Vagina (tissue), 2 donors: ENCODE results near the gene P2RY8.
"Not testable (repeated sequence)": the region's sequence is repeated elsewhere in the genome, so short reads cannot be mapped to it uniquely, and the experiment has no call there.

Experiments
- POLR2A ChIP-seq, 2 donors: fragments of 450-650 bp; IDR thresholded peaks; one replicate each; pipeline ENCODE4 v1.6.1; 2017; ENCODE audit warnings: antibody characterized with exemption in 2 of 2, mild to moderate bottlenecking in 2 of 2, moderate library complexity in 2 of 2
- POLR2AphosphoS5 ChIP-seq, 2 donors: sonication (generic); formaldehyde crosslinking; IDR thresholded peaks; one replicate each; pipeline ENCODE4 v1.9.0; 2017; ENCODE audit warnings: antibody characterized with exemption in 2 of 2, mild to moderate bottlenecking in 2 of 2, low read depth in 1 of 2; ENCODE audit not compliant: insufficient read depth in 1 of 2
- TF ChIP-seq, protein P1 (sequence below), 3 experiments: fragments of 450-650 bp in 2 of 3; fragments of 200-600 bp in 1 of 3; sonication (generic) in 1 of 3; IDR thresholded peaks; one replicate each; pipeline ENCODE4 v1.5.1; 2017 to 2019; ENCODE audit warnings: antibody characterized with exemption in 3 of 3, mild to moderate bottlenecking in 2 of 3, moderate library complexity in 2 of 3

DNA sequence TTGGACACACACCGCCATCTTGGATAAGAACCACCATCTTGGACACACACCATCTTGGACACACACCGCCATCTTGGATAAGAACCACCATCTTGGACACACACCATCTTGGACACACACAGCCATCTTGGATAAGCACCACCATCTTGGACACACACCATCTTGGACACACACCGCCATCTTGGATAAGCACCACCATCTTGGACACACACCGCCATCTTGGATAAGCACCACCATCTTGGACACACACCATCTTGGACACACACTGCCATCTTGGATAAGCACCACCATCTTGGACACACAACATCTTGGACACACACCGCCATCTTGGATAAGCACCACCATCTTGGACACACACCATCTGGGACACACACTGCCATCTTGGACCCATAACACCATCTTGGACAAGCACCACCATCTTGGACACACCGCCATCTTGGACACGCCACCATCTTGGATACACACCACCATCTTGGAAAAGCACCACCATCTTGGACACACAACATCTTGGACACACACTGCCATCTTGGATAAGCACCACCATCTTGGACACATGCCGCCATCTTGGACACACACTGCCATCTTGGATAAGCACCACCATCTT lies 88.9 kb downstream of the P2RY8 start:
- TF ChIP-seq POLR2A (IDR thresholded peaks at IDR 0.05); POLR2AphosphoS5 (IDR thresholded peaks at IDR 0.05; ENCODE audit: insufficient read depth in 1 of 2, low read depth in 1 of 2): not testable (repeated sequence)
- TF ChIP-seq, protein P1, sequence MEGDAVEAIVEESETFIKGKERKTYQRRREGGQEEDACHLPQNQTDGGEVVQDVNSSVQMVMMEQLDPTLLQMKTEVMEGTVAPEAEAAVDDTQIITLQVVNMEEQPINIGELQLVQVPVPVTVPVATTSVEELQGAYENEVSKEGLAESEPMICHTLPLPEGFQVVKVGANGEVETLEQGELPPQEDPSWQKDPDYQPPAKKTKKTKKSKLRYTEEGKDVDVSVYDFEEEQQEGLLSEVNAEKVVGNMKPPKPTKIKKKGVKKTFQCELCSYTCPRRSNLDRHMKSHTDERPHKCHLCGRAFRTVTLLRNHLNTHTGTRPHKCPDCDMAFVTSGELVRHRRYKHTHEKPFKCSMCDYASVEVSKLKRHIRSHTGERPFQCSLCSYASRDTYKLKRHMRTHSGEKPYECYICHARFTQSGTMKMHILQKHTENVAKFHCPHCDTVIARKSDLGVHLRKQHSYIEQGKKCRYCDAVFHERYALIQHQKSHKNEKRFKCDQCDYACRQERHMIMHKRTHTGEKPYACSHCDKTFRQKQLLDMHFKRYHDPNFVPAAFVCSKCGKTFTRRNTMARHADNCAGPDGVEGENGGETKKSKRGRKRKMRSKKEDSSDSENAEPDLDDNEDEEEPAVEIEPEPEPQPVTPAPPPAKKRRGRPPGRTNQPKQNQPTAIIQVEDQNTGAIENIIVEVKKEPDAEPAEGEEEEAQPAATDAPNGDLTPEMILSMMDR (IDR thresholded peaks at IDR 0.05): not testable (repeated sequence)
